HepG2 (cell line): ENCODE data around the gene MYO18A. TPM values are rescaled to one million over a fixed set of nuclear protein-coding genes. Genes with fewer than 3 reads are reported as not detected.

ENCODE experiments used
- ATAC-seq: fragments of 200-7000 bp; cut with Tn5 transposase; 3 replicates; pipeline ENCODE4 v1.9.1; 2020; ENCODE audit warnings: mild to moderate bottlenecking, moderate library complexity
- BruUV-seq: library from RNA; stranded (reverse); fragments of 400-500 nt; replicated peaks from 2 replicates; lab custom pipeline; 2021; lab: Mats Ljungman, UMichigan
- CTCF ChIA-PET: fragments of 300-600 bp; formaldehyde crosslinking; extraction: SDS; loops from one replicate; lab custom pipeline; 2021; ENCODE audit warnings: low total read pairs, inconsistent platforms, low intra/inter-chr PET ratio; lab: Yijun Ruan, JAX
- POLR2A ChIA-PET: fragments of 350-600 bp; sonication (Branson Sonifier 250); formaldehyde crosslinking; loops from one replicate; lab custom pipeline; 2020; ENCODE audit warnings: antibody characterized with exemption, inconsistent platforms; lab: Yijun Ruan, JAX
- DNase-seq: peaks from one replicate; pipeline ENCODE4 v3.0.0-alpha.2; 2015; ENCODE audit warnings: low spot score
- FAIRE-seq: peaks from 3 replicates; lab custom pipeline; 2011; peaks lifted over from hg19 to GRCh38; lab: Jason Lieb, UNC
- H2AFZ ChIP-seq: one replicate; pipeline ENCODE4 v1.6.1; 2011; ENCODE audit warnings: low read length, inconsistent platforms
- H3K27ac ChIP-seq: fragments of 300-600 bp; 3 replicates; pipeline ENCODE4 v1.8.0; 2011; ENCODE audit warnings: mixed run types, mild to moderate bottlenecking, mixed read lengths, low read length, inconsistent platforms; ENCODE audit not compliant: insufficient read depth; ENCODE audit errors: extremely low read length
- H3K27me3 ChIP-seq, 2 experiments: fragments of 200-600 bp in 1 of 2; 2 replicates in 1 of 2; 3 replicates in 1 of 2; pipeline versions ENCODE4 v1.6.0 to v1.8.0; 2011; ENCODE audit warnings: low read length in 2 of 2, mild to moderate bottlenecking in 2 of 2, moderate library complexity in 2 of 2, inconsistent platforms in 1 of 2; ENCODE audit not compliant: insufficient read depth in 2 of 2, control insufficient read depth in 1 of 2
- H3K36me3 ChIP-seq, 2 experiments: fragments of 200-600 bp in 1 of 2; replicated peaks in 1 of 2; 2 replicates in 1 of 2; 3 replicates in 1 of 2; pipeline versions ENCODE4 v1.5.1 to v1.8.0; 2011; ENCODE audit warnings: low read length in 2 of 2, inconsistent platforms in 1 of 2; ENCODE audit not compliant: insufficient read depth in 2 of 2, control insufficient read depth in 1 of 2
- H3K4me1 ChIP-seq: 2 replicates; pipeline ENCODE4 v1.5.1; 2012; ENCODE audit warnings: low read length, inconsistent platforms; ENCODE audit not compliant: insufficient read depth
- H3K4me2 ChIP-seq: 2 replicates; pipeline ENCODE4 v1.6.0; 2011; ENCODE audit warnings: low read depth, low read length, inconsistent platforms
- H3K4me3 ChIP-seq, 3 experiments: fragments of 200-600 bp in 1 of 3; sonication (generic), shearing (Covaris generic) in 1 of 3; replicated peaks in 1 of 3; 2 replicates each; pipeline ENCODE4 v1.5.1; 2011 to 2016; ENCODE audit warnings: low read length in 3 of 3, inconsistent platforms in 2 of 3, low read depth in 2 of 3, mild to moderate bottlenecking in 2 of 3, control low read depth in 1 of 3, mixed read lengths in 1 of 3; ENCODE audit not compliant: insufficient read depth in 1 of 3
- H3K79me2 ChIP-seq: one replicate; pipeline ENCODE4 v1.6.1; 2011; ENCODE audit warnings: low read length, inconsistent platforms; ENCODE audit not compliant: insufficient read depth
- H3K9ac ChIP-seq: 2 replicates; pipeline ENCODE4 v1.6.0; 2011; ENCODE audit warnings: mild to moderate bottlenecking, low read depth, low read length, inconsistent platforms; ENCODE audit not compliant: insufficient read depth
- H3K9me3 ChIP-seq: 2 replicates; pipeline ENCODE4 v1.5.1; 2012; ENCODE audit warnings: mild to moderate bottlenecking, low read length
- H4K20me1 ChIP-seq: 2 replicates; pipeline ENCODE4 v1.6.0; 2011; ENCODE audit warnings: inconsistent platforms, mild to moderate bottlenecking, low read length, moderate library complexity; ENCODE audit not compliant: insufficient read depth
- GMEB1 ChIP-seq: sonication (generic); formaldehyde crosslinking; IDR thresholded peaks from 2 replicates; pipeline ENCODE4 v1.5.1; 2020; ENCODE audit warnings: missing genetic modification reagents, mild to moderate bottlenecking, borderline replicate concordance
- HCFC1 ChIP-seq: fragments of 150-350 bp; IDR thresholded peaks from 2 replicates; pipeline ENCODE4 v1.6.1; 2014; ENCODE audit warnings: low read depth, low read length
- MATR3 ChIP-seq: sonication (generic); formaldehyde crosslinking; IDR thresholded peaks from 2 replicates; pipeline ENCODE4 v1.4.0; 2020; ENCODE audit warnings: missing genetic modification reagents
- POGK ChIP-seq: sonication (generic); formaldehyde crosslinking; conservative IDR thresholded peaks from 2 replicates; pipeline ENCODE4 v1.8.0; 2022; ENCODE audit warnings: mild to moderate bottlenecking, moderate library complexity, missing genetic modification reagents
- REXO4 ChIP-seq: sonication (generic); formaldehyde crosslinking; IDR thresholded peaks from 2 replicates; pipeline ENCODE4 v1.8.0; 2022; ENCODE audit warnings: missing genetic modification reagents, mild to moderate bottlenecking, borderline replicate concordance
- THAP8 ChIP-seq: sonication (generic); formaldehyde crosslinking; IDR thresholded peaks from 2 replicates; pipeline ENCODE4 v1.5.1; 2020; ENCODE audit warnings: missing genetic modification reagents, mild to moderate bottlenecking, borderline replicate concordance
- ZHX1 ChIP-seq: sonication (generic); formaldehyde crosslinking; IDR thresholded peaks from 2 replicates; pipeline ENCODE4 v1.8.1; 2022; ENCODE audit warnings: low read depth, mild to moderate bottlenecking, missing genetic modification reagents
- WGBS: methylation state at CpG from one replicate; pipeline ENCODE4 v1.1.6; 2017; ENCODE audit warnings: low lambda C conversion rate; 5-methylcytosine and 5-hydroxymethylcytosine counted together
- in situ Hi-C: cut with HindIII; loops from 2 replicates; pipeline ENCODE4 v1.10.0; 2017; ENCODE audit warnings: low pct_unique_long_range_greater_than_20kb; ENCODE audit not compliant: extremely low pct_ligation_motif_present
- intact Hi-C: fragments of 100-400 bp; cut with micrococcal nuclease; formaldehyde crosslinking; loops from one replicate; pipeline ENCODE4 v1.10.0; 2022; ENCODE audit not compliant: unreplicated experiment
- polyA plus RNA-seq, 8 experiments: library from polyadenylated mRNA; depleted of rRNA in 3 of 8; stranded (reverse) in 7 of 8; unstranded in 1 of 8; fragments of >200 nt; fragmentation: Illumina TruSeq in 4 of 8; extraction: Trizol in 4 of 8; gene quantifications; 2 replicates each; pipeline versions ENCODE4 v1.2.1 to v1.2.3, GENCODE V29; 2011 to 2016; ENCODE audit warnings: low read depth in 4 of 8, missing spikeins in 1 of 8, mixed read lengths in 1 of 8; ENCODE audit not compliant: insufficient read depth in 1 of 8
- total RNA-seq, 5 experiments: library from RNA; depleted of rRNA; stranded (reverse); fragments of >200 nt; fragmentation: Illumina TruSeq; extraction: Trizol; gene quantifications; 2 replicates each; pipeline ENCODE4 v1.2.3, GENCODE V29; 2016; ENCODE audit warnings: low read depth in 1 of 5

MYO18A gene
- total and polyA plus RNA-seq, 2 of the 13 experiments (the other 11 are each of a cell fraction or from before 2014, with no cell fraction given): 16.8 to 24.8 TPM

- no peak for TF ChIP-seq THAP8 (CRISPR knock-in tag)
- no peak for TF ChIP-seq HCFC1
- no peak for TF ChIP-seq MATR3
Measured at GRCh38 chr17:29120433-29120832, 59.8 kb downstream of the MYO18A start (continued).

- Histone ChIP-seq H3K9me3 (no peaks in the 10 kb centered on the region), H3K27me3 (no peaks in the 10 kb centered on the region), H3K4me2 (no peak overlapping the region), H3K4me3 (no peak overlapping the region), H3K79me2 (peaks cover 2% of the 10 kb centered on the region), H3K4me1 (no peaks in the 10 kb centered on the region), H4K20me1 (peaks cover 22% of the 10 kb centered on the region; the same call in 1 of the 2 replicates), H2AFZ (no peak overlapping the region), H3K36me3 (peaks cover 45 to 66% of the 10 kb centered on the region in 2 experiments), H3K9ac (no peak overlapping the region), H3K27ac (no peak overlapping the region)
- CTCF ChIA-PET: no interaction called here
- intact Hi-C loops (no loop called here), in situ Hi-C loops (loop anchor here (25.0 kb wide), 1 partner anchor 382 kb away; the partner anchor contains the start of genes NEK8, TLCD1 and TRAF4)
- WGBS: 97% methylated on average over 5 of the region's 6 CpGs
- DNase-seq (no peak), FAIRE-seq (no peak), ATAC-seq (no peak)
- POLR2A ChIA-PET: no interaction called here
- TF ChIP-seq GMEB1 (CRISPR knock-in tag) (no peak), POGK (CRISPR knock-in tag) (no peak), REXO4 (no peak), ZHX1 (CRISPR knock-in tag) (no peak)
- no TSS peak for BruUV-seq
Measured at GRCh38 chr17:29119265-29119664, 60.9 kb downstream of the MYO18A start.
